Measurements from ENCODE around the gene TRAPPC8.

The TRAPPC8 gene

GRCh38 chr18:31795747-31796146 lies 147.2 kb downstream of the TRAPPC8 start:
- Histone ChIP-seq H3K27ac (replicated peaks) (no peak overlapping the region), H3K4me3 (replicated peaks; ENCODE audit: insufficient read depth, low read length) (no peak overlapping the region), H3K27me3 (ENCODE audit: insufficient read depth, poor library complexity, severe bottlenecking) (no peaks in the 10 kb centered on the region)
- TF ChIP-seq CTCF (IDR thresholded peaks at IDR 0.05; ENCODE audit: insufficient read depth, low read length) (no peak), POLR2AphosphoS5 (IDR thresholded peaks at IDR 0.05; ENCODE audit: low read depth) (no peak), SPI1 (IDR thresholded peaks at IDR 0.05; ENCODE audit: borderline replicate concordance, low read depth) (no peak), REST (IDR thresholded peaks at IDR 0.05; ENCODE audit: insufficient replicate concordance, low read depth) (no peak), GABPA (IDR thresholded peaks at IDR 0.05; ENCODE audit: low read depth) (no peak)
- DNase-seq (ENCODE audit: low read depth in 1 of 2, low spot score in 1 of 2): no peak

- H3K27ac ChIP-seq (replicated peaks): no peak overlapping the region
- no peaks in the 10 kb centered on the region for H3K27me3 ChIP-seq (ENCODE audit: insufficient read depth, poor library complexity, severe bottlenecking)
- TF ChIP-seq REST (IDR thresholded peaks at IDR 0.05; ENCODE audit: insufficient replicate concordance, low read depth) (no peak), SPI1 (IDR thresholded peaks at IDR 0.05; ENCODE audit: borderline replicate concordance, low read depth) (no peak), POLR2AphosphoS5 (IDR thresholded peaks at IDR 0.05; ENCODE audit: low read depth) (no peak), CTCF (IDR thresholded peaks at IDR 0.05; ENCODE audit: insufficient read depth, low read length) (no peak), GABPA (IDR thresholded peaks at IDR 0.05; ENCODE audit: low read depth) (no peak)
- no peak overlapping the region for H3K4me3 ChIP-seq (replicated peaks; ENCODE audit: insufficient read depth, low read length)
- DNase-seq (ENCODE audit: low read depth in 1 of 2, low spot score in 1 of 2): no peak
These were observed 149.4 kb downstream of the TRAPPC8 start for GRCh38 chr18:31793531-31793930.

GRCh38 chr18:31792580-31792911 lies 150.4 kb downstream of the TRAPPC8 start:
- Histone ChIP-seq H3K27me3 (ENCODE audit: insufficient read depth, poor library complexity, severe bottlenecking) (no peaks in the 10 kb centered on the region), H3K27ac (replicated peaks) (no peak overlapping the region), H3K4me3 (replicated peaks; ENCODE audit: insufficient read depth, low read length) (no peak overlapping the region)
- no peak for TF ChIP-seq POLR2AphosphoS5 (IDR thresholded peaks at IDR 0.05; ENCODE audit: low read depth)
- no peak for TF ChIP-seq GABPA (IDR thresholded peaks at IDR 0.05; ENCODE audit: low read depth)
- no peak for TF ChIP-seq SPI1 (IDR thresholded peaks at IDR 0.05; ENCODE audit: borderline replicate concordance, low read depth)
- TF ChIP-seq CTCF (IDR thresholded peaks at IDR 0.05; ENCODE audit: insufficient read depth, low read length): no peak
- TF ChIP-seq REST (IDR thresholded peaks at IDR 0.05; ENCODE audit: insufficient replicate concordance, low read depth): no peak
- no peak for DNase-seq (ENCODE audit: low read depth in 1 of 2, low spot score in 1 of 2)
